BJ (cell line): Measurements from ENCODE around the gene RPUSD1. TPM values are rescaled to one million over a fixed set of nuclear protein-coding genes. Genes with fewer than 3 reads are reported as not detected.

ENCODE experiments used
- CTCF ChIA-PET: fragments of 350-600 bp; formaldehyde crosslinking; extraction: SDS; loops from one replicate; lab custom pipeline; 2021; ENCODE audit warnings: antibody characterized with exemption, inconsistent platforms; lab: Yijun Ruan, JAX
- POLR2A ChIA-PET: fragments of 300-600 bp; sonication (Branson Sonifier 250); formaldehyde crosslinking; extraction: SDS; loops from one replicate; lab custom pipeline; 2021; ENCODE audit warnings: antibody characterized with exemption; lab: Charles Lee
- DNase-seq: peaks from one replicate; pipeline ENCODE4 v3.0.0-alpha.2; 2011; ENCODE audit warnings: low read depth
- H3K27me3 ChIP-seq: 2 replicates; pipeline ENCODE4 v1.6.0; 2011; ENCODE audit warnings: low read length; ENCODE audit not compliant: control insufficient read depth, insufficient read depth
- H3K36me3 ChIP-seq: 2 replicates; pipeline ENCODE4 v1.5.1; 2011; ENCODE audit warnings: low read length; ENCODE audit not compliant: control insufficient read depth, insufficient read depth
- H3K4me3 ChIP-seq: 2 replicates; pipeline ENCODE4 v1.5.1; 2011; ENCODE audit warnings: low read depth, mild to moderate bottlenecking, control low read depth, low read length
- polyA plus RNA-seq: library from polyadenylated mRNA; depleted of rRNA; stranded (reverse); fragments of >200 nt; gene quantifications from 2 replicates; pipeline ENCODE4 v1.2.3, GENCODE V29; 2011; rRNA removed
- small RNA-seq: library from RNA; depleted of rRNA; stranded (forward); fragments of <200 nt; gene quantifications from one replicate; pipeline ENCODE3, GENCODE V24; 2012; ENCODE audit warnings: low replicate concordance, low read depth; ENCODE audit not compliant: insufficient read length
- TF ChIP-seq, protein P1 (sequence below): IDR thresholded peaks from 2 replicates; pipeline ENCODE4 v1.5.1; 2011; ENCODE audit warnings: low read depth, mild to moderate bottlenecking, control low read depth, inconsistent platforms, low read length, moderate library complexity; ENCODE audit not compliant: insufficient read depth

RPUSD1 gene
- polyA plus RNA-seq, 1 experiment, result 24.7 TPM

DNA sequence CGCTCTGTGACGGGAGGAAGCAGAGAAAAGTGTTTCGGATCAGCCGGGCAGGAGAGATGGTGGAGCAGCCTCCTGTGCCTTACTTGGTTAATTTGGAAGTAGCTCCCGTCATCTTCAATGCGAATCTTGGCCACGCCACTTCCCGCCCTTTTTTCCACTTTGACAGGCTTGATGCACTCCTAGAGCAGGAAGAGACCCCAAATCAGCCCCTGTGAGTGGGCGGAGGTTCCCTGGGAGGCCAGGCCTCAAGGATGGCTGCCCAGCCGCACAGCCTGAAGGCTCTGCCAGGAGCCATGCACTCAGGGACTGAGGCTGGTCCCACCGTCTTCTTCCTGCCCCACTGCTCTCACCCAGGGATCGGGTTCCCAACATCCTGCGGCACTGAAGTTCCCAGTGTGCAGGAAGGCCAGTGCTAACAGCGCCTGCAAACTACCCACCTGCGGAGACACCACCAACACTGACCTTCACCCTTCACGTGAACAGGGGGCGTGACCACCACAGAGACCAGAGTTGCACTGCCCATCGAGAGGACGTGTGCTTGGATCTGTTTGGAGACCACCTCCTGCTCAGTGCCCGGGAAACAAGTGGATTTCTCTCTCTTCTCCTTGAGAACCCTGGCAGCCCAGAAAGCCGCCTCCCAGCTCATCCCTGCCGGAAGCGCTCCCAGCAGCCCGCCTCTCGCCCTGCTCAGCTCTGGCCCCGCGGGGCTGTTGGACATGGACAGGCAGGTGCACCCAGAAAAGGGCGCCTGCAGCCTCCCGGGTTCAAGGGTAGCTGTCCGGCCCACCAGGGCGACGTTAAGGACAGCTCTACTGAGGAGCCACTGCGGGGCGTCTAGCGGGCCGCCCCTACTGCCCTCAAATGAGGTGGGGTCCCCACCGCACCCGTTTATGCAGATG is 48.4 kb downstream of the RPUSD1 start:
- CTCF ChIA-PET, result interaction anchor here (0.8 to 3.2 kb wide), 10 partner anchors 10 to 247 kb away, joined by 3 to 14 read pairs (median 3); partner anchors contain the start of gene STUB1
- DNase-seq, result no peak
- TF ChIP-seq, protein P1, sequence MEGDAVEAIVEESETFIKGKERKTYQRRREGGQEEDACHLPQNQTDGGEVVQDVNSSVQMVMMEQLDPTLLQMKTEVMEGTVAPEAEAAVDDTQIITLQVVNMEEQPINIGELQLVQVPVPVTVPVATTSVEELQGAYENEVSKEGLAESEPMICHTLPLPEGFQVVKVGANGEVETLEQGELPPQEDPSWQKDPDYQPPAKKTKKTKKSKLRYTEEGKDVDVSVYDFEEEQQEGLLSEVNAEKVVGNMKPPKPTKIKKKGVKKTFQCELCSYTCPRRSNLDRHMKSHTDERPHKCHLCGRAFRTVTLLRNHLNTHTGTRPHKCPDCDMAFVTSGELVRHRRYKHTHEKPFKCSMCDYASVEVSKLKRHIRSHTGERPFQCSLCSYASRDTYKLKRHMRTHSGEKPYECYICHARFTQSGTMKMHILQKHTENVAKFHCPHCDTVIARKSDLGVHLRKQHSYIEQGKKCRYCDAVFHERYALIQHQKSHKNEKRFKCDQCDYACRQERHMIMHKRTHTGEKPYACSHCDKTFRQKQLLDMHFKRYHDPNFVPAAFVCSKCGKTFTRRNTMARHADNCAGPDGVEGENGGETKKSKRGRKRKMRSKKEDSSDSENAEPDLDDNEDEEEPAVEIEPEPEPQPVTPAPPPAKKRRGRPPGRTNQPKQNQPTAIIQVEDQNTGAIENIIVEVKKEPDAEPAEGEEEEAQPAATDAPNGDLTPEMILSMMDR, result no peak
- POLR2A ChIA-PET, result no interaction called here
- H3K27me3 ChIP-seq, result no peaks in the 10 kb centered on the region
- H3K36me3 ChIP-seq, result peaks cover 6% of the 10 kb centered on the region
- H3K4me3 ChIP-seq, result peak overlapping the region; percentile 95

GRCh38 chr16:736936-737481 is 51.2 kb downstream of the RPUSD1 start:
- Histone ChIP-seq H3K4me3 (no peak overlapping the region), H3K36me3 (peaks cover 21% of the 10 kb centered on the region), H3K27me3 (no peaks in the 10 kb centered on the region)
- CTCF ChIA-PET, result interaction anchor here (0.9 to 1.8 kb wide), 4 partner anchors 21 to 320 kb away, joined by 3 to 6 read pairs (median 3); no protein-coding TSS in a partner anchor
- TF ChIP-seq, protein P1, result no peak
- DNase-seq, result no peak
- POLR2A ChIA-PET, result no interaction called here

DNA sequence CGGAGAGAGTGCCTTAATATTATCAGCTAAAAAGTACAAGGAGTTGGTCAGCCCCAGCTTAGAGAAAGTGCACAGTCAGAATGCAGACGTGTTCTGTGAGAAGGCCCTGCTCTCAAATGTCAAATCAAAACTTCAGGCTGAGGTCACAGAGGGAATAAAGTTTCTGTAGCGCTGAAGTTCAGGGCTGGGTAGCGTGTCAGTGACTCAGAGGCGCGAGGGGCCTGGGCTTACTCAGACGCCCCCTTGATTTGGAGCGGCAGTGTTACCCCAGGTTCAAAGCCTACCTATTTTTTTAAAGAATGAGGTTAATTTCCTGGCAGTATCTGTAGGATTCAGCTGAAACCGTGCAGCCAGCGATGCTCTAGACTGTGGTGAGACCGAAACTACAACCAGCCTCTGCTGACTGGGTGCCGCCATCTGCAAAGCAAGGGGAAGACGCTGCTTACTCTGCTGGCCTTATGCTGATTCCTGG is 52.2 kb downstream of the RPUSD1 start:
- ChIA-PET CTCF (interaction anchor here (1.3 to 1.8 kb wide), 2 partner anchors 24 to 68 kb away, joined by 3 to 6 read pairs; no protein-coding TSS in a partner anchor), POLR2A (no interaction called here)
- TF ChIP-seq, protein P1, result no peak
- Histone ChIP-seq H3K4me3 (no peak overlapping the region), H3K27me3 (no peaks in the 10 kb centered on the region), H3K36me3 (peaks cover 22% of the 10 kb centered on the region)
- no peak for DNase-seq

- DNase-seq, result no peak
- H3K27me3 ChIP-seq, result no peaks in the 10 kb centered on the region
- ChIA-PET CTCF (interaction anchor here (1.8 kb wide), 1 partner anchor 23 kb away, joined by 6 read pairs; no protein-coding TSS in a partner anchor), POLR2A (no interaction called here)
- peaks cover 22% of the 10 kb centered on the region for H3K36me3 ChIP-seq
- TF ChIP-seq, protein P1, result no peak
- H3K4me3 ChIP-seq, result no peak overlapping the region
Measured at GRCh38 chr16:734981-735881, 53.0 kb downstream of the RPUSD1 start.

Small RNA genes within 50 kb of the gene (small RNA-seq; reads per million reads assigned to genes)
- not detected for gene MIR662

Other genes with a start within 250 kb of the RPUSD1 start
- gene PRR35, start 228.0 kb downstream of the RPUSD1 start, polyA plus RNA-seq, result not detected in 2 replicates
- 0.31 and 0.66 TPM in 2 replicates for gene NHLRC4, start 221.4 kb downstream of the RPUSD1 start, polyA plus RNA-seq
- gene PIGQ, start 218.4 kb downstream of the RPUSD1 start, polyA plus RNA-seq, result 15.4 and 26.6 TPM in 2 replicates
- gene RAB40C, start 198.3 kb downstream of the RPUSD1 start, polyA plus RNA-seq, result 6.5 and 7.6 TPM in 2 replicates
- gene WFIKKN1, start 157.4 kb downstream of the RPUSD1 start, polyA plus RNA-seq, result not detected in 2 replicates
- 77.2 and 105 TPM in 2 replicates for gene METTL26, start 152.1 kb downstream of the RPUSD1 start, polyA plus RNA-seq
- 10.6 and 16.5 TPM in 2 replicates for gene MCRIP2, start 146.6 kb downstream of the RPUSD1 start, polyA plus RNA-seq
- 6.2 and 10.0 TPM in 2 replicates for gene WDR90, start 139.0 kb downstream of the RPUSD1 start, polyA plus RNA-seq
- gene RHOT2, start 120.2 kb downstream of the RPUSD1 start, polyA plus RNA-seq, result 37.1 and 81.7 TPM in 2 replicates
- gene RHBDL1, start 112.7 kb downstream of the RPUSD1 start, polyA plus RNA-seq, result 0.74 and 1.3 TPM in 2 replicates
- 75.9 and 148 TPM in 2 replicates for gene STUB1, start 108.0 kb downstream of the RPUSD1 start, polyA plus RNA-seq
- 54.8 and 91.8 TPM in 2 replicates for gene JMJD8, start 104.0 kb downstream of the RPUSD1 start, polyA plus RNA-seq
- 2.2 and 3.7 TPM in 2 replicates for gene WDR24, start 98.0 kb downstream of the RPUSD1 start, polyA plus RNA-seq
- gene FBXL16, start 82.6 kb downstream of the RPUSD1 start, polyA plus RNA-seq, result 0.32 and 0.67 TPM in 2 replicates
- gene METRN, start 73.3 kb downstream of the RPUSD1 start, polyA plus RNA-seq, result 33.7 and 40.3 TPM in 2 replicates
- gene ANTKMT, start 67.2 kb downstream of the RPUSD1 start, polyA plus RNA-seq, result 7.7 and 10.7 TPM in 2 replicates
- 0.77 and 2.4 TPM in 2 replicates for gene CCDC78, start 61.9 kb downstream of the RPUSD1 start, polyA plus RNA-seq
- gene HAGHL, start 61.3 kb downstream of the RPUSD1 start, polyA plus RNA-seq, result 4.3 and 7.0 TPM in 2 replicates
- gene CIAO3, start 47.4 kb downstream of the RPUSD1 start, polyA plus RNA-seq, result 16.1 and 23.1 TPM in 2 replicates
- 0.25 and 0.67 TPM in 2 replicates for gene MSLN, start 27.6 kb downstream of the RPUSD1 start, polyA plus RNA-seq
- gene CHTF18, start 239 bp upstream of the RPUSD1 start, polyA plus RNA-seq, result 2.6 and 6.1 TPM in 2 replicates
- not detected in 2 replicates for gene GNG13, start 12.4 kb upstream of the RPUSD1 start, polyA plus RNA-seq
- gene LMF1, start 182.6 kb upstream of the RPUSD1 start, polyA plus RNA-seq, result 14.8 and 28.9 TPM in 2 replicates
- gene SOX8, start 193.4 kb upstream of the RPUSD1 start, polyA plus RNA-seq, result 0.04 TPM in 2 replicates